H9 (cell line): ENCODE results near the gene CRHBP. TPM values are rescaled to one million over a fixed set of nuclear protein-coding genes. Genes with fewer than 3 reads are reported as not detected.

Experiments used
- DNase-seq: peaks from one replicate; pipeline ENCODE4 v3.0.0-alpha.2; 2017
- H2AFZ ChIP-seq: one replicate; pipeline ENCODE4 v1.6.1; 2013; ENCODE audit warnings: mild to moderate bottlenecking, low read length, control low read depth, moderate library complexity
- H2AK5ac ChIP-seq: 2 replicates; pipeline ENCODE4 v1.6.1; 2013; ENCODE audit warnings: low read length, control low read depth, mixed read lengths; ENCODE audit not compliant: insufficient read length
- H2BK120ac ChIP-seq: one replicate; pipeline ENCODE4 v1.6.1; 2013; ENCODE audit warnings: low read depth, mild to moderate bottlenecking, low read length, control low read depth, inconsistent platforms; ENCODE audit not compliant: poor library complexity, severe bottlenecking
- H2BK12ac ChIP-seq: 2 replicates; pipeline ENCODE4 v1.6.1; 2013; ENCODE audit warnings: low read length, control low read depth, mixed read lengths, low read depth; ENCODE audit not compliant: insufficient read length
- H2BK15ac ChIP-seq: 2 replicates; pipeline ENCODE4 v1.6.1; 2013; ENCODE audit warnings: low read depth, low read length, control low read depth
- H2BK20ac ChIP-seq: one replicate; pipeline ENCODE4 v1.6.1; 2013; ENCODE audit warnings: low read depth, mild to moderate bottlenecking, low read length, control low read depth, inconsistent platforms; ENCODE audit not compliant: poor library complexity, severe bottlenecking
- H2BK5ac ChIP-seq: 2 replicates; pipeline ENCODE4 v1.6.1; 2013; ENCODE audit warnings: low read length, control low read depth, mixed read lengths; ENCODE audit not compliant: insufficient read length
- H3K14ac ChIP-seq: 2 replicates; pipeline ENCODE4 v1.6.1; 2013; ENCODE audit warnings: low read length, control low read depth; ENCODE audit not compliant: insufficient read depth
- H3K18ac ChIP-seq: 2 replicates; pipeline ENCODE4 v1.6.1; 2013; ENCODE audit warnings: low read depth, mild to moderate bottlenecking, mixed read lengths, low read length, control low read depth; ENCODE audit not compliant: insufficient read length
- H3K23ac ChIP-seq: 2 replicates; pipeline ENCODE4 v1.6.1; 2013; ENCODE audit warnings: low read length, control low read depth, mixed read lengths, low read depth; ENCODE audit not compliant: insufficient read length
- H3K23me2 ChIP-seq: 2 replicates; pipeline ENCODE4 v1.6.1; 2013; ENCODE audit warnings: low read depth, mild to moderate bottlenecking, mixed read lengths, low read length, control low read depth; ENCODE audit not compliant: insufficient read length, poor library complexity, severe bottlenecking
- H3K27ac ChIP-seq: 2 replicates; pipeline ENCODE4 v1.5.1; 2013; ENCODE audit warnings: low read length, control low read depth, mixed read lengths, low read depth; ENCODE audit not compliant: insufficient read length
- H3K27me3 ChIP-seq: 2 replicates; pipeline ENCODE4 v1.6.1; 2013; ENCODE audit warnings: low read length, control low read depth, inconsistent platforms; ENCODE audit not compliant: insufficient read depth
- H3K4ac ChIP-seq: 2 replicates; pipeline ENCODE4 v1.6.1; 2013; ENCODE audit warnings: low read depth, mild to moderate bottlenecking, control low read depth, inconsistent platforms, low read length, moderate library complexity
- H3K4me1 ChIP-seq: 2 replicates; pipeline ENCODE4 v1.6.1; 2013; ENCODE audit warnings: low read length, control low read depth, inconsistent platforms; ENCODE audit not compliant: insufficient read depth
- H3K4me2 ChIP-seq: 2 replicates; pipeline ENCODE4 v1.6.1; 2013; ENCODE audit warnings: low read length, control low read depth, mixed read lengths; ENCODE audit not compliant: insufficient read length, insufficient read depth
- H3K56ac ChIP-seq: 2 replicates; pipeline ENCODE4 v1.6.1; 2013; ENCODE audit warnings: low read depth, mild to moderate bottlenecking, mixed read lengths, low read length, control low read depth; ENCODE audit not compliant: insufficient read length
- H3K79me1 ChIP-seq: 2 replicates; pipeline ENCODE4 v1.6.1; 2013; ENCODE audit warnings: low read depth, mild to moderate bottlenecking, moderate library complexity, low read length, control low read depth, inconsistent platforms; ENCODE audit not compliant: insufficient read depth, poor library complexity, severe bottlenecking
- H3K79me2 ChIP-seq: 2 replicates; pipeline ENCODE4 v1.6.1; 2013; ENCODE audit warnings: low read length, control low read depth, inconsistent platforms; ENCODE audit not compliant: insufficient read depth
- H3K9ac ChIP-seq: 2 replicates; pipeline ENCODE4 v1.6.1; 2013; ENCODE audit warnings: low read length, control low read depth, mixed read lengths; ENCODE audit not compliant: insufficient read length; ENCODE audit errors: extremely low read depth
- H3K9me3 ChIP-seq: one replicate; pipeline ENCODE4 v1.6.1; 2013; ENCODE audit warnings: low read depth, low read length, inconsistent platforms; ENCODE audit not compliant: control insufficient read depth
- H3T11ph ChIP-seq: one replicate; pipeline ENCODE4 v1.6.1; 2013; ENCODE audit warnings: mild to moderate bottlenecking, low read length, control low read depth, inconsistent platforms
- H4K20me1 ChIP-seq: one replicate; pipeline ENCODE4 v1.6.1; 2013; ENCODE audit not compliant: control insufficient read depth, insufficient read length, insufficient read depth
- H4K5ac ChIP-seq: 2 replicates; pipeline ENCODE4 v1.6.1; 2013; ENCODE audit warnings: low read depth, mild to moderate bottlenecking, mixed read lengths, low read length, control low read depth; ENCODE audit not compliant: insufficient read length
- H4K8ac ChIP-seq: replicated peaks from 2 replicates; pipeline ENCODE4 v1.6.1; 2013; ENCODE audit warnings: low read length, control low read depth, mixed read lengths, low read depth; ENCODE audit not compliant: insufficient read length
- H4K91ac ChIP-seq: 2 replicates; pipeline ENCODE4 v1.6.1; 2013; ENCODE audit warnings: low read depth, mild to moderate bottlenecking, moderate library complexity, mixed read lengths, low read length, control low read depth; ENCODE audit not compliant: insufficient read length
- H3K27ac Mint-ChIP-seq, 3 experiments: 2 replicates in 2 of 3; 3 replicates in 1 of 3; pipeline ENCODE4 v1.8.0; 2020 to 2021; ENCODE audit warnings: mixed read lengths in 3 of 3, mild to moderate bottlenecking in 1 of 3, moderate library complexity in 1 of 3
- H3K27me3 Mint-ChIP-seq: 2 replicates; pipeline ENCODE4 v1.8.0; 2021; ENCODE audit warnings: low read depth, mild to moderate bottlenecking, moderate library complexity, mixed read lengths
- H3K36me3 Mint-ChIP-seq, 3 experiments: 2 replicates in 2 of 3; 3 replicates in 1 of 3; pipeline ENCODE4 v1.8.0; 2020 to 2021; ENCODE audit warnings: low read depth in 3 of 3, mixed read lengths in 3 of 3; ENCODE audit not compliant: insufficient read depth in 1 of 3
- H3K4me1 Mint-ChIP-seq, 2 experiments: 2 replicates each; pipeline ENCODE4 v1.8.0; 2020; ENCODE audit warnings: mixed read lengths in 2 of 2
- H3K4me3 Mint-ChIP-seq, 2 experiments: 2 replicates in 1 of 2; 3 replicates in 1 of 2; pipeline ENCODE4 v1.8.0; 2020 to 2021; ENCODE audit warnings: mild to moderate bottlenecking in 2 of 2, mixed read lengths in 2 of 2, moderate library complexity in 1 of 2
- H3K9me3 Mint-ChIP-seq, 2 experiments: 2 replicates in 1 of 2; 3 replicates in 1 of 2; pipeline ENCODE4 v1.8.0; 2020; ENCODE audit warnings: mild to moderate bottlenecking in 2 of 2, mixed read lengths in 2 of 2, moderate library complexity in 1 of 2
- WGBS: extraction: QIAGEN DNeasy Blood & Tissue Kit; methylation state at CpG from one replicate; pipeline ENCODE4 v1.1.7; 2013; ENCODE audit warnings: missing lambda C conversion rate, low lambda C conversion rate, mixed read lengths; ENCODE audit not compliant: insufficient read length; ENCODE audit errors: extremely low coverage; 5-methylcytosine and 5-hydroxymethylcytosine counted together
- total RNA-seq: library from RNA; stranded (reverse); gene quantifications from 2 replicates; pipeline ENCODE4 v1.2.1, GENCODE V29; 2021
- TF ChIP-seq, protein P1 (sequence below): fragments of 200-600 bp; sonication (generic); conservative IDR thresholded peaks from 3 replicates; pipeline ENCODE4 v1.8.0; 2021; ENCODE audit warnings: antibody characterized with exemption, mild to moderate bottlenecking

Gene CRHBP
- total RNA-seq, 1 experiment from 2014 or later, result not detected

DNA sequence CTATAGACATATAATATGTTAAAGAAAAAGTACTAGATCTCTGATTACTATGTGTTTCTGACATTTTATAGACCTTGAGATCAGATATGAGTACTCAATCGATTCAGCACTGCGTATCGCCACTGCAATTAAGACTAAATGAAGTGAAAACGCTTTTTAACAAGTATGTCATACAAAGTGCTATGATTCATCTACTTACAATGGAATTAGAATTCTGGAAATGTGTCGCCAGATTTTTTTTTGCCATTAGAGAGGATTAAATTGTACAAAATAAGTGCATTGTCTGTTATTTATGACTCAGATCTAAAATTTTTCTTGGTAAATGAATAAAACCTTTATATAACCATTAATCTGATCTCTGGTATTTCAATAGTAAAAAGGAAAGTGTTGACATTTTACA lies 57.4 kb downstream of the CRHBP start:
- Histone ChIP-seq H3K18ac (no peak overlapping the region), H3K79me1 (no peaks in the 10 kb centered on the region), H2AFZ (no peak overlapping the region), H3K79me2 (no peaks in the 10 kb centered on the region), H3K23ac (no peak overlapping the region), H2BK5ac (no peak overlapping the region), H4K20me1 (no peaks in the 10 kb centered on the region), H3T11ph (no peak overlapping the region), H3K27ac (no peak overlapping the region), H3K9ac (no peak overlapping the region), H2BK15ac (no peak overlapping the region), H4K8ac (no peak overlapping the region), H3K4me1 (no peaks in the 10 kb centered on the region), H4K91ac (no peak overlapping the region), H3K27me3 (no peaks in the 10 kb centered on the region), H3K4ac (no peak overlapping the region), H2BK120ac (no peak overlapping the region), H4K5ac (no peak overlapping the region), H3K9me3 (no peaks in the 10 kb centered on the region), H2BK12ac (no peak overlapping the region), H2AK5ac (no peak overlapping the region), H3K4me2 (no peak overlapping the region), H2BK20ac (no peak overlapping the region), H3K56ac (no peak overlapping the region), H3K14ac (no peak overlapping the region), H3K23me2 (no peaks in the 10 kb centered on the region)
- H3K36me3 Mint-ChIP-seq, result no peaks in the 10 kb centered on the region
- H3K9me3 Mint-ChIP-seq, result peaks cover 0 to 6% of the 10 kb centered on the region in 2 experiments; a peak in 1 of 5 replicates
- H3K4me1 Mint-ChIP-seq, result peaks cover 3 to 4% of the 10 kb centered on the region in 2 experiments
- DNase-seq, result no peak
- TF ChIP-seq, protein P1, sequence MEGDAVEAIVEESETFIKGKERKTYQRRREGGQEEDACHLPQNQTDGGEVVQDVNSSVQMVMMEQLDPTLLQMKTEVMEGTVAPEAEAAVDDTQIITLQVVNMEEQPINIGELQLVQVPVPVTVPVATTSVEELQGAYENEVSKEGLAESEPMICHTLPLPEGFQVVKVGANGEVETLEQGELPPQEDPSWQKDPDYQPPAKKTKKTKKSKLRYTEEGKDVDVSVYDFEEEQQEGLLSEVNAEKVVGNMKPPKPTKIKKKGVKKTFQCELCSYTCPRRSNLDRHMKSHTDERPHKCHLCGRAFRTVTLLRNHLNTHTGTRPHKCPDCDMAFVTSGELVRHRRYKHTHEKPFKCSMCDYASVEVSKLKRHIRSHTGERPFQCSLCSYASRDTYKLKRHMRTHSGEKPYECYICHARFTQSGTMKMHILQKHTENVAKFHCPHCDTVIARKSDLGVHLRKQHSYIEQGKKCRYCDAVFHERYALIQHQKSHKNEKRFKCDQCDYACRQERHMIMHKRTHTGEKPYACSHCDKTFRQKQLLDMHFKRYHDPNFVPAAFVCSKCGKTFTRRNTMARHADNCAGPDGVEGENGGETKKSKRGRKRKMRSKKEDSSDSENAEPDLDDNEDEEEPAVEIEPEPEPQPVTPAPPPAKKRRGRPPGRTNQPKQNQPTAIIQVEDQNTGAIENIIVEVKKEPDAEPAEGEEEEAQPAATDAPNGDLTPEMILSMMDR, result no peak
- no peak overlapping the region for H3K27ac Mint-ChIP-seq
- no CpG with 5 or more reads among the region's 5 CpGs for WGBS
- H3K27me3 Mint-ChIP-seq, result peaks cover 3% of the 10 kb centered on the region; the same call in 1 of the 2 replicates
- no peak overlapping the region for H3K4me3 Mint-ChIP-seq
